IPS-18c (cell line): Measurements from ENCODE around the gene RNF128.
"Not testable (repeated sequence)": the region's sequence is repeated elsewhere in the genome, so short reads cannot be mapped to it uniquely, and the experiment has no call there.

Experiments used
- H3K4me3 ChIP-seq: 2 replicates; pipeline ENCODE4 v1.7.0; 2013; ENCODE audit warnings: low read depth, mild to moderate bottlenecking, low read length, moderate library complexity; ENCODE audit not compliant: insufficient read depth
- H3K9me3 ChIP-seq: one replicate; pipeline ENCODE4 v1.6.1; 2013; ENCODE audit warnings: mild to moderate bottlenecking, low read length, moderate library complexity; ENCODE audit not compliant: control insufficient read depth, insufficient read depth

RNF128 gene

DNA sequence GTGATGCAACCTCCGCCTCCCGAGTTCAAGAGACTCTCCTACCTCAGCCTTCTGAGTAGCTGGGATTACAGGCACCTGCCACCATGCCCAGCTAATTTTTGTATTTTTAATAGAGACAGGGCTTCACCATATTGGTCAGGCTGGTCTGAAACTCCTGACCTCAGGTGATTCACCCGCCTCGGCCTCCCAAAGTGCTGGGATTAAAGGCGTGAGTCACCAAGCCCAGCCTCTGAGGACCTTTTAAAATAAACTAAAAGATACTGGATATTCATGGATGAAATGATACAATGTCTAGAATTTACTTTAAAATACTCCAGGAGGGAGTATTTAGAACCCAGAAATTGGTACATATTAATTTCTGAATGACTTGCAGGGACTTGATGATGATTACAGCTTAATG, 86.4 kb downstream of the RNF128 start:
- H3K4me3 ChIP-seq, H3K9me3 ChIP-seq: not testable (repeated sequence)

GRCh38 chrX:106814093-106814492, 87.6 kb downstream of the RNF128 start:
- H3K9me3 ChIP-seq, H3K4me3 ChIP-seq: not testable (repeated sequence)
